ENCODE results near the gene PRDM15.

PRDM15 gene

DNA sequence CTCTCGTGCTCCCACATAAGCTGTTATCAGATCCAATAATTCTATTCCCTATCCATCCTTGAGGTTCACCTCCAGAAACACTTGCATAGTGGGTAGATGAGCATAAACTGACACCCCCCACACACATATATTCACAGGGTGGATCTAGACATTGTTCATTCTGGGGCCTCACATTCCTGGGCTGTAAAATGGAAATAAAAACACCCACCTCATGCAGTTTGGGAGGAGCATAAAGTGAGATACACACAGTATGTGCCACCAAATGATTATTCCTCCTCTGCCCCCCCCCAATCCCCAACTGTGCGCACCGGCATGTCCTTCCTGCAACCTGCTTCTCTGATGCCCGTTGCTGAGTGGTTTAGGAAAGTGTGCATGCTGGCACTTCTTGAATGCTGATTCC is 17.9 kb downstream of the PRDM15 start:
- no peak for DNase-seq

DNA sequence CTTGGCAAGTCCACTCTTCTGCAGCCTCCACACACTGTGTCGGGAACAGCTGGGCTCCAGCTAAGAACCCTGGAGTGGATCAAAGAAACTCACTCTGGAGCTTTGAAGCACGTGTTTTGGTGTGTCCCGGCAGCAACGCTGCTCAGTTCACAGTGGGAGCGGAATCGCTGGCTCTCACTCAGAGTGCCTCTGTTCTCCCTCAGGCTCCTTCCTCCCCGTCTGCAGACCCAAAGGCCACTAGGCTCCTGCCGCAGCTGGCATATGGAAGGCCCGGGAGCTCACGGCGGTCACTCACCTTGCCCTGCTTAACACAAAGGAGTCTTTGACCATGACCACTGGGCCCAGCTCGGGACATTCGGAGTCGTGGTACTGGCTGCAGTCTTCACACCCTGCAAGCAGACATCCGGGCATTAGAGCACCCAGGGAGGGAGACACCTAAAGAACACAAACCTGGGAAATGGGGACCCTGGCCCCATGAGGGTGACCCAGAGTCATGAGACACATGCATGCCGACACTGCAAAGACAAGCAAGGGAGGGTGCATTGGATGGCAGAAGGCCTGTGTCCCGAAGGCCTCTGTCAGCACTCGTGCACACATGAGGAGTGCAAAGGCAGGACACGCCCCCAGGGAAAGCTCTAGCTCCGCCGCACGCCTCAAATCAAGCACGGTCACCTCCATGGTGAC is 19.7 kb downstream of the PRDM15 start:
- DNase-seq = no peak

- no peak for DNase-seq
These were observed 20.5 kb downstream of the PRDM15 start for GRCh38 chr21:41858466-41859296.

DNA sequence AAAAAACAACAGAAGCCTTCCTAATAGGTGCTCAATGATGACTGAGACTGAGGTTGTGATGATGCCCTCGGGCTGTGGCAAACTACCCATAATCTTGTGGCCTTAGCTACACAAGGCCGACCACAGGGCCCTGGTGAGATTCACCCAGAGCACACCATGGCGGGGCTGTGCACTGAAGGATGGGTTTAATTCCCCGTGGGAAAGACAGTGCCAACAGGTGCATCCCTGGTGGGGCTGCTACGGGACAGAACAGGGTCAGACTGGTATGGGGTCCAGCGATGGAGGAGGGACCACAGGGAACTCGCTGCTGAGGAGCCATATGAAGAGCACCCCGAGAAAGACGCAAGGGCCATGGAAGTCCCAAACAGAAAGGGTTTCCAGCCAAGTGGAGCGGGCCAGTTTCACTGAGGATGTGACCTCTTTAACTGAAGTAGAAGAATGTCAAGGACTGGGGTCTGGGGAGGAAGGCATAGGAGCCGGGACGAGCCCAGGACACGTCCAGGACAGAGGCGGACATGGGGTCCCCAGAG is 21.3 kb downstream of the PRDM15 start:
- DNase-seq = no peak

DNA sequence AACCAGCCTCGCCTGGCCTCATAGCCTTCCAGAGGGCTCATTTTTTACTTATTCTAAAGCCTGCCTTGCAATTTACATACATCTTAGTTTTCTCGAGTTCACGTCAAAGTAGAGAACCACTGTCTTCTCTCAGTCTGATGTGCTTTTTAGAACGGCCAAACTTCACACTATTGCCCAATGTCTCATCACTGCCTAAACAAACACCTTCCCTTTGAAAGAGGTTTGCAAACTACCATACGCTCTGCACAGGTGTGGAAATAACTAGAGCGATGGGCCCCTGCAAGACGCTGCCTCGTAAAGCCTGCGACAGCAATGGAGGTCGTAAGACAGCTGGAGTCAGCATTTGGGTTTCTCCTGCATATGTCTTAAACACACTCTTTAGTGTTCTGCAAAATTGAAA is 22.6 kb downstream of the PRDM15 start:
- no peak for DNase-seq

DNA sequence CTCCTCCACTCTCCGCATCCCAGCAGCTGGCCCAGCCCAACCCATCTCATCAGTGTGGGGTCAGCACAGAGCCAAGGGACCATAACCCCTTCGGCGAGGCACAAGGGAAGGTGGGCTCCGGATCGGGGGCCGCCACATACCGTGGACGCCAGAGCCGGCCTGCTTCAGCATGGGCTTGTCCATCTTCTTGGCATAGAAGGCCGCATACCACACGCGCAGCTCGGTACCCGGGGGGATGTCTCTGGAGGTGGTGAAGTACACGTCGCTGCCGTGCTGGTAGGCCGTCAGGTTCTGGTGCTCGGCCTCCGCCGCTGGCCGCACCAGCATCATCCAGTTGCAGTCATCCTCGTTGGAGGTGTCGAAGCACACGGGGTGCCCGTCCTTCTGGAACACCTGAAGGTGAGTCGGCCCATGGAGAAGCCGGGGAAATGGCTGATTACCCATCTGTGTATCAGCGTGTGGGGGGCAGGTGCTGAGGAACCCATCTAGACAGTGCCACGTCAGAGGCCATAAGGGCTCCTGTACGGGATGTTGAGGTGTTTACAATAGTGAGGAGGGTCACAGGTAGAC is 24.6 kb downstream of the PRDM15 start:
- no peak for DNase-seq

GRCh38 chr21:41852929-41853320 is 26.2 kb downstream of the PRDM15 start:
- DNase-seq = no peak

- DNase-seq = no peak
These were observed 26.8 kb downstream of the PRDM15 start for GRCh38 chr21:41852151-41852928.

DNA sequence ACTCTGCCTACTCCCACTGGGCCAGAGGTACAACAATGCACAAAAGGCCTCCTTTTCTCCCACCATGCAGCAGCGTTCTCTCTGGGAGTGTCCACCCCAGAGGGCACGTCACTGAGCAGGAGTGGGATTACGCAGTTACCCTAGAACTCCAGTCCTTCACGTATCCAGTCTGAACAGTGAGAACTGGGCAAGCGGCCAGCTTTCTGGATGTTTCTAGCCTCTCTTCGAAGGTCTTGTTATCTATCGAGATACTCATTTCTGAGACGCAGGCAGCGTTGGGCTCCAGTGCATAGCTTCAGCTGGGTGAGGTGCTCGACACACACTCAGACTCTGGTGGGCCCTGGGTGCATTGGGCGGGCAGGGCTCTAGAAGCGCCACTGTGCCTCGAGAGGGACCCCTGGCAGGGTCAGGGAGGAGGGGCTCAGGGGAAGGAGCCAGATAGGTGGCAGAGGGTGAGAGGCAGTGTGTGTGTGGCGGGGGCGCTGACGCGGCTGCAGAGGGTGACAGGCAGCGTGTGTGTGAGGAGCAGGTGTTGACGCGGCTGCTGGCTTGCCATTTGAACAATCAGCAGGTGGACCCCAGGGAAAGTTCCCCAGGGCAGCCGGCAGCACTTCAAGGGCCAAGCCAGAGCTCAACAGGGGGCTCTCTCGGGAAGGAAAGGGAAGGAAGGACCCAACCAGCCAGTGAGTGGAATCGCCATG is 27.9 kb downstream of the PRDM15 start:
- DNase-seq = no peak

DNA sequence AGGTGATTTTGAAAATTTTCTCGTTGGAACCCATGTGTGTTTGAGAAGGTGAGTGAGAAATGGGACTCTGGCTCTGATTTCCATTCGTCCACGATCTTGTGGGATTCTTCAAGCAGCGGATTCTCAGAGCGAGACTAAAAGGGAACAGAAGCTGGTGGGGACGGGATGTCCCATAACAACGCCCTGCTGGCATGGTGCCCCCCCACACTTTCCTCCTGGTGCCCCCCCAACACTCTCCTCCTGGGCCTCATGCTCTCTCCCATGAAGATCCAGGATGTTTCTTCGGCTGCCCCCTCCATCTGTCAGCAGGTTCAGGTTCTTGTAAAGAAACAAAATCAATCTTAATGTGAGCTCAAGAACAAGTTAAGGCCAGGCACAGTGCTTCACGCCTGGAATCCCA is 29.1 kb downstream of the PRDM15 start:
- no peak for DNase-seq

DNA sequence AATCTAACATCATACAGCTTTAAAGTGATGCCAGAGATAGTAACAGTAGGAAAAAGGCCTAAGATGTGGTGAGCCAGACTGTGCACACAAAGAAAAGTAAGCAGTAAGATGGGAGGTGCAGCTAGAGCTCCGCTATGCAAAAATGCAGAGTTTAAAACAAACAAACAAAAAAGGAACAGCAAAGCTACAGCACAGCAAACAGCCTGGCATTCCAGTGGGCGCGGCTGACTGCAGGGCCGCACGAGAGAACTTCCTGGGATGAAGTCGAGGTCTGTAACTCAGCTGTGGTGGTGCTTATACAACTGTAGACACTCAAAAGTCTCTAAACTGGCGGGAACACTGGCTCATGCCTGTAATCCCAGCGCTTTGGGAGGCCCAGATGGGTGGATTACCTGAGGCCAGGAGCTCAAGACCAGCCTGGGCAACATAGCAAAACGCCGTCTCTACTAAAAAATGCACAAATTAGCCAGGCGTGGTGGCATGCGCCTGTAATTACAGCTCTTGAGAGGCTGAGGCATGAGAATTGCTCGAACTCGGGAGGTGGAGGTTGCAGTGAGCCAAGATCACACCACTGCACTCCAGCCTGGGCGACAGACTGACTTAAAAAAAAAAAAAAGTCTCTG is 30.1 kb downstream of the PRDM15 start:
- no peak for DNase-seq

GRCh38 chr21:41848533-41848932 is 30.6 kb downstream of the PRDM15 start:
- DNase-seq = no peak

GRCh38 chr21:41847066-41847804 is 31.9 kb downstream of the PRDM15 start:
- DNase-seq = no peak

DNA sequence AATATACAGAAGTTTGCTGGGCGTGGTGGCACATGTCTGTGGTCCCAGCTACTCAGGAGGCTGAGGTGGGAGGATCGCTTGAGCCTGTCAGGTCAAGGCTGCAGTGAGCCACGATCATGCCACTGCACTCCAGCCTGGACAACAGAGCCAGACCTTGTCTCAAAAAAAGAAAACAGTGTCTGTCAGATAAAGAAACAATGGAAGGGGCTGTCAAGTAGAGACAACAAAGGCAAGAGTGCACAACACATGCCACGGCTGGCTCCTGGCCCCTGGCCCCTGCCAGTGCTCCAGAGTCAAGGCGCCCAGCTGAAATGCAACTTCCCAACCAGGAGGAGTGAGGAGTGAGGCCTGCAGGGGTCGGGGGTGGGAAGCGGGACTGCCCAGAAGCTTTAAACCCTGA is 32.6 kb downstream of the PRDM15 start:
- DNase-seq = no peak

- DNase-seq = no peak
These were observed 33.2 kb downstream of the PRDM15 start for GRCh38 chr21:41846033-41846317.

DNA sequence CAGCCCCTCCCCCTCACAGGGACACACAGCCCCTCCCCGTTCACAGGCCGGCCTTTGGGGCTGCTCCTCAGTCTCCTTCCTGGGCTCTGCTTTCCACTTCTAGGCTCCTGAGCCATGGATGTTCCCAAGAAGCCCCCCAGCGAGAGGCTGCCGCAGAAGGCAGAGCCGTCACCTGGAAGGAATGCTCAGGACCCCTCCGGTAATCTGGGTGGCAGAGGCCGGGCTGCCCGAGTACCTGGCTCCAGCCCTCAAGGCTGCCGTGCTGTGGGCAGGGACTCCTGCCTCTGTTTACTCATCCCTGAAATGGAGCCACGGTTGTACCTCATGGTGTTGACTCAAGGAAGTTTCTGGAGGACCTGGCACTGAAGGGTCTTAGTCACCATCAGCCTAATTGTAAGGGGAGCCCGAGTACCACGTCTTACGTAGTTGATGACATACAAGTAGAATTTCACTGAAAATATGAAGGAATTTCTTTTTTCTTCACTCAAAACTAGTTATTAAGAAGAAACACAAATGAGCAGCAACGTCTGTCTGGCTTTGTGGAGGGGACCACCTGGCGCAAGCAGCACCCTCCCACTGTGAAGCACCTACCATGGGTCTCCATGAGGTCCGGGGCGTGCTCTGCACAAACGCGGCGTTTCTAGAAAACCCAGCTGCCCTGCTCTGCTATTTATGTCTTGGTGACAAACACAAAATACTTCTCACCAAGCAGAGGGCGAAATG is 33.7 kb downstream of the PRDM15 start:
- DNase-seq = no peak

GRCh38 chr21:41843584-41843983 is 35.6 kb downstream of the PRDM15 start:
- DNase-seq = no peak

DNA sequence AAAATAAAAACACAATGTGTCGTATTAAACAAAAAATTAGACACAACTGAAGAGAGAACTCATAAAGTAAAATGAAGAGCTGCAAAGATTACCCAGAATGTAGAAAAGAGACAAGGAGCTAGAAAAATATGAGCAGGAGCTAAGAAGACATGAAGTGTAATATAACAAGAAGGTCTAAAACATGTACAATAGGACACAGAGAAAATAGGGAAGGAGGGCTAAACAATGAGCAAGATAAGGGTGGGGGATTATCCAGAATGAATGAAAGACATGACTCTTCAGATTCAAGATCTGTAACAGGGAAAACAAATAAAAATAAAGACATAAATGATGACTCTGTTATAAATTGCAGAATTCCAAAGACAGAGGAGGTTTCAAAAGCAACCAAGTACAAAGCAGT is 38.3 kb downstream of the PRDM15 start:
- DNase-seq = no peak

DNA sequence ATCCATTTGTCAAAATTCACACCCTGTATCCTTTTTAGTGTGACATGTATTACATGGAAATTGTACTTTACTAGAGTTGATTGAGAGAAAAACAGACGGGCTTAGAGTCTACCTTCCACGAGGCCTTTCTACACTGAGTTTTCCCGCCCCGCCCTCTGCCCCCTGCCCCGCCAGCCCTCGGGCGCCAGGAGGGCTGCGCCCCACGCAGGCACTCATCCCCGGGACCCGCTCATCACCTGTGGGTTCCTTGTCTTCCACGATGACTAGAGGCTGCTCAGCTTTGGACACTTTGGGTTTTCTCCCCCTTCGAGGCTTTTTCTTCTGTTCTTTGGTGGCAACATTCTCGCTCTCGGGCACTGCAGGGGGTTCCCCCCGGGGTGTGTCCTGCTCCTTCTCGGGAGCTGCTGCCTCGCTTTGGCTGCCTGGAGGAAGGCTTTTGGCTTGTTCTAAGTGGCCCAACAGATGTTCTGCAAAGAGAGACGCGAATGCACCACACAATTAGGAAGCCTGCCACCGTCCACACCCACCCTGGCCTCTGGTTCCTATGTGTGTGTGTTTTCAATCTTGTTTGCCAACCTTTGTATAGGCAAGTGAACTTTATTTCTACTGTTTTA is 39.6 kb downstream of the PRDM15 start:
- DNase-seq = no peak

DNA sequence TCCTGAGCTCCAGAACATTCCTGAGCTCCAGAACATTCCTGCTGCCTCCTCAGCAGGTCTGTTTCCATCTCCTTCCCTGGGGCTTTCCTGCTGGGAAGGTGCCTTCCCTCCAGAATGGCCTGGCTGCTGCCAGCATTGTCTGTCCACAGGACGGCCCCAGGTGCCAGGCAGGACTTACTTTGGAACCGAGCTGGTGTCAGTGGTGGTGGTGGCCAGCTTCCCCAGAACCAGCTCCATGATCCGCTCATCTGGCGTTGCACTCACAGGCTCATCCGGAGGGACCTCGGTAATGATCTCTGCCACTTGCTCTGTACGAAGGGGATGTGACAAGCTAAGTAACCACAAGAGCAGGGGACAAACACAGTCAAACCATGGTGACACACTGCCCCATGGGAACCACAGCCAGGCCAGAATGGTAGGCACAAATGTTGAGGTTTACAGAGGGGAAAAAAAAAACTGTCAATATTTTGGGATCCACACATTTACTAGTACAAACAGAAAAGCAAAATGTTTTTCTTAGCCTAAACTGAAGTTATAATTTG is 41.3 kb downstream of the PRDM15 start:
- DNase-seq = no peak
